Measurements from ENCODE around the gene FLAD1.

Gene FLAD1

GRCh38 chr1:154952664-154953063 lies 30.5 kb upstream of the FLAD1 start:
- no peak for DNase-seq

- no peak for DNase-seq
Observed at GRCh38 chr1:154953611-154954038, 29.5 kb upstream of the FLAD1 start.

- no peak for DNase-seq
Observed at GRCh38 chr1:154954541-154954940, 28.6 kb upstream of the FLAD1 start.

- peak in 1 of 4 experiments; percentile 9 for DNase-seq
Observed at GRCh38 chr1:154955039-154955717, 28.0 kb upstream of the FLAD1 start.

GRCh38 chr1:154955718-154956543 lies 27.2 kb upstream of the FLAD1 start, which contains the start of gene PBXIP1:
PBXIP1 (minus strand) TSS chr1:154956099; CDS start chr1:154953721, 2,378 bp downstream.
- peak; percentile 84 to 91 (median 88) for DNase-seq

- no peak for DNase-seq
Observed at GRCh38 chr1:154956544-154956941, 26.6 kb upstream of the FLAD1 start.

GRCh38 chr1:154957091-154957657 lies 26.0 kb upstream of the FLAD1 start:
- no peak for DNase-seq

- DNase-seq = peak in 1 of 4 experiments; percentile 26
Observed at GRCh38 chr1:154958036-154958435, 25.1 kb upstream of the FLAD1 start.

GRCh38 chr1:154958681-154959425 lies 24.3 kb upstream of the FLAD1 start:
- DNase-seq = no peak

GRCh38 chr1:154959426-154959780 lies 23.7 kb upstream of the FLAD1 start:
- no peak for DNase-seq

- DNase-seq = peak in 1 of 4 experiments; percentile 9
Observed at GRCh38 chr1:154960446-154961136, 22.6 kb upstream of the FLAD1 start.

GRCh38 chr1:154961207-154962155 lies 21.7 kb upstream of the FLAD1 start, which contains the start of gene PYGO2:
PYGO2 (minus strand) TSS chr1:154961782; CDS start chr1:154961576, 206 bp downstream.
- DNase-seq = peak; percentile 78 to 92 (median 84)

- peak in 3 of 4 experiments; percentile 21 to 52 (median 39) for DNase-seq
Observed at GRCh38 chr1:154962156-154962749, 20.9 kb upstream of the FLAD1 start.

GRCh38 chr1:154962795-154963330 lies 20.3 kb upstream of the FLAD1 start:
- DNase-seq = no peak

GRCh38 chr1:154963643-154964042 lies 19.5 kb upstream of the FLAD1 start:
- no peak for DNase-seq

GRCh38 chr1:154964359-154964758 lies 18.8 kb upstream of the FLAD1 start:
- no peak for DNase-seq

GRCh38 chr1:154966111-154966510 lies 17.0 kb upstream of the FLAD1 start:
- no peak for DNase-seq

GRCh38 chr1:154967331-154967950 lies 15.7 kb upstream of the FLAD1 start:
- no peak for DNase-seq

GRCh38 chr1:154968731-154969130 lies 14.4 kb upstream of the FLAD1 start:
- no peak for DNase-seq

GRCh38 chr1:154969246-154969645 lies 13.9 kb upstream of the FLAD1 start:
- no peak for DNase-seq
